GM10847 (cell line): ENCODE results near the gene NOP56.

ENCODE experiments used
- POLR2A ChIP-seq: IDR thresholded peaks from 2 replicates; pipeline ENCODE4 v1.6.1; 2011; ENCODE audit not compliant: insufficient read length; ENCODE audit errors: extremely low read depth

The NOP56 gene

DNA sequence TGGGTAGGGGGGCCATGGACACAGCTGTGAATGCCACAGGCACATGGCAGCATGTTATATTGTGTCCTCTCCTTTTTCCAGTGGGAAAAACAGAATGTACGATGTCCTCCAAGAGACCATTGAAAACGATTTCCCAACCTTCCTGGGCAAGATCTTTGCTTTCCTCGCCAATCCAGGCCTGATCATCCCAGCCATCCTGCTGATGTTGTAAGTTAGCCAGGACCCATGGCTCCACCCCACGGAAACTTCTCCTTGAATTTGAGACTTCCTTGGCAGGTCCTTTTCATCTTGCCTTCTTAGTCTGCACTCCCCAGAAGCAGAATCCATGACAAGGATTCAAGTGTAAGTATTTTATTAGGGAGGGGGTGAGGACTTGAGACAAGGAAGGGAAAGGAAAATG, 28.2 kb upstream of the NOP56 start:
- no peak for TF ChIP-seq POLR2A

DNA sequence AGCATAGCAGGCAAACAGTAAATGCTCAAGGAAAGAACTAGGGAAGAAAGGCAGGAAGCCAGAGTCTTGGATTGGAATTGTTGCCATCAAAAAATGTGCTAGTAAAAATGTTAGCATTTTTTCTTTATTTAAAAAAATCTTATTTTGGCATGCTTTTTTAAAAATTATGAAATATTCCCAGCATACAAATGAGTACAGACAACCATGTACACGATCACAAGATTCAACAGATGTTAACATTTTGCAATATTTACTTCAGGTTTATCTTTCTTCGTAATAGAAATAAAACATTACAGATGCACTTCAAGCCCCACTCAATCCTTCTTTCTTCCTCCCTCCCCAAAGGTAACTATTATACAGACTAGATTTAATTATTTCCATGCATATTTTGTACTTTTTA, 27.4 kb upstream of the NOP56 start:
- TF ChIP-seq POLR2A, result no peak

DNA sequence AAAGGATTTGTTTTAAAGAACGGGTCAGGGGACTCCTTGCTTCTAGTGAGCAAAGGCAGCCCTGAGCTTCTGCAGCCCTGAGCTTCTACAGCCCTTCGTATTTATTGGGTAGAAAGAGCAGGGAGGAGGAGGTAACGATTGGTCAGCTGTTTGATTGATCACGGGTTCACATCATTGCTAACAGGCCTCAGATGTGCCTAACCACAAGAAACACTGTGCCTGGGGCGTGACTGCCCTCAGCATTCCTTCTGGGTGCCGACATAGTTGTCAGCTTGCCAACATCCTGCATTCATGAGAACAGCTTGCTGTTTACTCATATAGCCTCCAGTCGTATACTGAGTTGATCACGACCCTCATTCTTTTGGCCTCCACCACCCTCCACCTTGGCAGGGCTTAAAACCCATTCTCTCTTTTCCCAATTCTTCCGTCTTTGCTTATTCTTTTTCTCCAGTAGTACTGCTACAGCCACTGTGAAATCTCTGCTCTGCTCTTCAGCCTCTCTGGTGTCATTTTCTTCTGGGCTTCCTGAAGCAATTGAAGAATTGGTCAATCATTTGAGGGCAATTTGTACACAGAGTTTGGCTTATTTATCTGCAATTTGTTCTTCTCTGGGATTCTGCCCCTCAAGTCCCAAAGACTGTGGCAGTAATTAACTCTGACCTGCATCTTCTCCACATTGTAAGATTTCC, 25.4 kb upstream of the NOP56 start:
- no peak for TF ChIP-seq POLR2A

DNA sequence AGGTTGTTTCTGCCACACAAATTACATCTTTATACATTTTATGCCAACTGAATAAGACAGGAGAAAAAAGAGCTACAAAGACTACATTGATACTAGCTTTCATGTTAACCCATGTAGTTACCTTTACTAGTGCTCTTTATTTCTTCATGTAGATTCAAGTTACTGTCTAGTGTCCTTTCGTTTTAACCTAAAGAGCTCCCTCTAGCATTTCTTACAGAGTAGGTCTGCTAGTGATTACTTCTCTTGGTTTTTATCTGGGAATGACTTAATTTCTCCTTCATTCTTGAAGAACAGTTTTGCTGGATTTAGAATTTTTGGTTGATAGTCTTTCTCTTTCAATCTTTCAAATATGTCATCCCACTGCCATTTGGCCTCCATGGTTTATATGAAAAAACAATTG, 21.2 kb upstream of the NOP56 start:
- TF ChIP-seq POLR2A, result no peak

DNA sequence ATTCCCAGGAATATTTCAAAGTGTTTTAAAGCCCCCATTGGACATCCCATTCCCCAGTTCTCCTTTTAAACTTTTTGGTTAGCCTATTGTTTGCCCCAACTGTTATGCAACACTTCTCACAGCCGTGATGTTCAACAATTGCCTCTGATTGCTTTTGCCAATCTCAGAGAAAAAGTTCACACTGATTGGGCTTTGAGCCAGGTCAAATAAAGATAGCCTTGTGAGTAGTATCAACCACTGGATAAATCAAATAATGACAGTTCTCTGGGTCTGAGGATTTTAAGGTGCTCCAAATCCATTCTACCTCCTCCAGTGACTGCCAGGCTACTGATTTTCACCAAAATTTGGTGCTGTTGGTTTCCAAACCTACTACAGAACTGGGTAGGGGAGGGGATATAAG, 19.1 kb upstream of the NOP56 start:
- no peak for TF ChIP-seq POLR2A

DNA sequence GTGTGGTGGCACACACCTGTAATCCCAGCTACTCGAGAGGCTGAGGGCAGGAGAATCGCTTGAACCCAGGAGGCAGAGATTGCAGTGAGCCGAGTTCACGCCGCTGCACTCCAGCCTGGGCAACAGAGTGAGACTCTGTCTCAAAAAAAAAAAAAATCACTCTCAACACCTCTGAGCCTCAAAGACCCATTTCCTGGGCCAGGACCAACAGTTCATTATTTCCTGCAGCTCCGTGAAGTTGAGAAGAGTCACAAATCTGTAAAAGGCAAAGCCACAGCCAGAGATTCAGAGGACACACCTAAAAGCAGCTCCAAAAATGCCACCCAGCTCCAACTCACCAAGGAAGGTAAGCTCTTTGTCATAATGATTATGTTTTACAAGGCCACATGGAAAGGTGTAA, 15.2 kb upstream of the NOP56 start:
- no peak for TF ChIP-seq POLR2A

DNA sequence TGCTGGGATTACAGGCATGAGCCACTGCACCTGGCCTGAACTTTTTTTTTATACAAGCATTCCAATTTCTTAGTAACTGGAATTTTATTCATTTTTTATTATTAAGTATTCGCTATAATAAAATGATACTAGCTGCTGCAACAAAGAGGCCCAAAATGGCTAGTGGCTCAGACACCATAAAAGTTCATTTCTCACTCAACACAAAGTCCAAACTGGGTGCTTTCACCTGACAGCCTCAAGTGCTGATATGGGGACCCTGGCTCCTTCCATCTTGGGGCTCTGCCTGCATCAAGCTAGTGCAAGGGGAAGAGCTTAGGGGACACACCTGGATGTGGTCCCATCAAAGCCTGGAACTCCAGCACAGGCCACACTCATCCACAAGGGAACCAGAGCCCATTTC, 12.2 kb upstream of the NOP56 start:
- no peak for TF ChIP-seq POLR2A

DNA sequence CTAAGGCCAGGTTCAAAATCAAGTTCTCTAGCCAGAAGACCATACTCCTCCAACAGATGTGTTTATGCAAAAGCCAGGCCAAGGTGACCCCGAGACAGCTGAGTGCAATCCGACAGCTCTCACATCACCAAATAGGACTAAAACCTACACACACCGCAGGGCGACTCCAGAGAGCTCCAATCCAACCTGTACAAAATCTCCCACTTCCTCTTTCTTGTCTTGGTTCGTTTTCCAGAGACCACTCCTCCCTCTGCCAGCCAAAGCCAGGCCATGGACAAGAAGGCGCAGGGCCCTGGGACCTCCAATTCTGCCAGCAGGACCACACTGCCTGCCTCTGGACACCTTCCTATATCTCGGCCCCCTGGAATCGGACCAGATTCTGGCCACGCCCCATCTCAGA, 11.5 kb upstream of the NOP56 start:
- TF ChIP-seq POLR2A, result no peak

DNA sequence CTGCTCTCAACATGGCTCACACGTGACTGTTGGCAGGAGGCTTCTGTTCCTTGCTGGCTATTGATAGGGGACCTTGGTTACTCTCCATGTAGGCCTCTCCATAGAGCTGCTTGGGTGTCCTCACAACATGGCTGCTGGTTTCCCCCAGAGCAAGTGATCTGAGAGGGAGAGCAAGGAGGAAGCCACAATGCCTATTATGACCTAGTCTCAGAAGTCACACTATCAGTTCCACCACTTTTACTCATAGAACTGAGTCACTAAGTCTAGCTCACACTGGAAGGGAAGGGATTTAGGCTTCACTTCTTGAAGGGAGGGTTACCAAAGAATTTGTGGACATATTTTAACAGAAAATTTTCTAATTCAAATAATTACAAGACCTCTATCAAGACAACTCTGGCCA, 8.7 kb upstream of the NOP56 start:
- no peak for TF ChIP-seq POLR2A

DNA sequence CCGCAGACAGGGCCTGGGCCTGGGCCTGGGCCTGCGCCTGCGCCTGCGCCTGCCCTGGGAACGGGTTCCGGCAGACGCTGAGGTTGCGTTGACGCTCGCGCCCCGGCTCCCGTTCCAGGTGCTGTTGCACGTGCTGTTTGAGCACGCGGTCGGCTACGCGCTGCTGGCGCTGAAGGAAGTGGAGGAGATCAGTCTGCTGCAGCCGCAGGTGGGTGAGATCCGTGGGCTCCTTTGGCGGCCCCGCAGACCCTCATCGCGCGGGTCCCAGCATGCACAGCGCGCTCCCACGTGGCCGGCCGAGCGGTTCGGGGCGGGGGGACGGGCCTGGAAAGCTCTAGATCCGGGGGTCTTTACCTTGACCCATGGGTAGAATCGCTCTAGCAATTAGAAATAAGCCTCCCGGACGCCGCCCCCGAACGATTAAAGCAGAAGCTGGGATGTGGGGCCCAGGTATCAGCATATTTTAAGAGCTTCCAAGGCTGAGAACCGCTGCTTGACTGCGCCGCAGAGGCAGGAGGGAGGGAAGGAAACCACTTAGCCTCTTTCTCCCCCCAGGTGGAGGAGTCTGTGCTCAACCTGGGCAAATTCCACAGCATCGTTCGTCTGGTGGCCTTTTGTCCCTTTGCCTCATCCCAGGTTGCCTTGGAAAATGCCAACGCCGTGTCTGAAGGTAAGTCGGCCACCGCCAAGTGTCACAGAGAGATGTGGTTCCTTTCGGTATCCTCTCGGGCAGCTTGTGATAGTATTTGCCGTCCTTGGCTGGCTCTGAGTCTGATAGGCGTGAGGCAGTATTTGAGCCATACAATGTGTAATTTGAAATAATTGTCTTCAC, 508 bp downstream of the NOP56 start:
- no peak for TF ChIP-seq POLR2A

DNA sequence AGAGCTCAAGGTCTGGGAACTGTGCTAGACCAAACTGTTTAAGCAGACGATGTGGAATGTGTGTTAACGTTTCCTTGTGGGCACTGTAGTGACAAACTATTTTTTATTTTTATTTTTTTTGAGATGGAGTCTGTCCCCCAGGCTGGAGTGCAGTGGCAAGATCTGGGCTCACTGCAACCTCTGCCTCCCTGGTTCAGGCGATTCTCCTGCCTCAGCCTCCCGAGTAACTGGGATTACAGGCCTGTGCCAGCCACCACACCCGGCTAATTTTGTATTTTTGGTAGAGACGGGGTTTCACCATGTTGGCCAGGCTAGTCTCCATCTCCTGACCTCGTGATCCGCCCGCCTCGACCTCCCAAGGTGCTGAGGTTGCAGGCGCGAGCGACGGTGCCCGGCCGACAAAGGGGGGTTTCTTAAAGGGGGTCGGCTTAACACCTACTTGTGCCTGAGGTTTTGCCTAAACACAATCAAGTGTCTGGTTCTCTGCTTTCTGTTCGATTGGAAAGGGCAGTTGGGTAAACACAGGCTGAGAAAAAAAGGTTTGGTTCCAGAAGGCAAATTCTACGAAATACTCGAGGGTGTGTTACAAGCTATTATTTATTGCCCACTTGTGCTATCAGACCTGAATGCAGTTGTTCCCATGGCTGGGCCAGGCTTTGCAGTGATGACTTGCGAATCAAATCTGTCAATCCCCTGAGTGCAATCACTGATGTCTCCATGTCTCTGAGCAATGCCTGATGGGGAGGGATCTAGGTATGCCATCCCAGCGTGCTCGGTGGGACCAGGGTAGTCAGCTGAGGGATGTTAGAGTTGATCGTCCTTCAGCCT, 1.3 kb downstream of the NOP56 start:
- no peak for TF ChIP-seq POLR2A

DNA sequence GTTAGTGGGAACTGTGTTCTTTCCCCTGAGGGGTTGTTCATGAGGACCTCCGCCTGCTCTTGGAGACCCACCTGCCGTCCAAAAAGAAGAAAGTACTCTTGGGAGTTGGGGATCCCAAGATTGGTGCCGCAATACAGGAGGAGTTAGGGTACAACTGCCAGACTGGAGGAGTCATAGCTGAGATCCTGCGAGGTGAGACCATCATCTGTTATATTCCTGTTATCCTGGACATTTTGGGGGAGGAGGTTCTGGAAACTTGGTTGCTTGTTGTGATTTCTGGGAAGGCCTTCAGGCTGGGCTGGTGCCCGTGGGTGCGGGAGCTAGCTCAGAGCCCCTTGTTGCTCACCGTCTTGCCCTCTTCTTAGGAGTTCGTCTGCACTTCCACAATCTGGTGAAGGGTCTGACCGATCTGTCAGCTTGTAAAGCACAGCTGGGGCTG, 2.0 kb downstream of the NOP56 start:
- no peak for TF ChIP-seq POLR2A

DNA sequence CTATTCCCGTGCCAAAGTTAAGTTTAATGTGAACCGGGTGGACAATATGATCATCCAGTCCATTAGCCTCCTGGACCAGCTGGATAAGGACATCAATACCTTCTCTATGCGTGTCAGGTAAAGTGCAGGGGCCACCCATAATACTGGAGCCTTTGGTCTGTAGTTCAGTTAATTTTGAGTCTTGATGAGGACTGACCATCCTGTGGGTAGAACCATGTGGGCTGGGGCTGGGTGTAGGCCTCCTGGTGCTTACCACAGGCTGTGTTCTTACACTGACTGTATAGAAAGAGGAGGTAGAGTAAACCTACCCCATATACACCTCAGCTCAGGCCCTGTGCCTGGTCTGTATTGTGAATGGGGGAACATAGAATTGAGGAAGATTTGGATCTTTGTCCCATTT, 2.4 kb downstream of the NOP56 start:
- no peak for TF ChIP-seq POLR2A

DNA sequence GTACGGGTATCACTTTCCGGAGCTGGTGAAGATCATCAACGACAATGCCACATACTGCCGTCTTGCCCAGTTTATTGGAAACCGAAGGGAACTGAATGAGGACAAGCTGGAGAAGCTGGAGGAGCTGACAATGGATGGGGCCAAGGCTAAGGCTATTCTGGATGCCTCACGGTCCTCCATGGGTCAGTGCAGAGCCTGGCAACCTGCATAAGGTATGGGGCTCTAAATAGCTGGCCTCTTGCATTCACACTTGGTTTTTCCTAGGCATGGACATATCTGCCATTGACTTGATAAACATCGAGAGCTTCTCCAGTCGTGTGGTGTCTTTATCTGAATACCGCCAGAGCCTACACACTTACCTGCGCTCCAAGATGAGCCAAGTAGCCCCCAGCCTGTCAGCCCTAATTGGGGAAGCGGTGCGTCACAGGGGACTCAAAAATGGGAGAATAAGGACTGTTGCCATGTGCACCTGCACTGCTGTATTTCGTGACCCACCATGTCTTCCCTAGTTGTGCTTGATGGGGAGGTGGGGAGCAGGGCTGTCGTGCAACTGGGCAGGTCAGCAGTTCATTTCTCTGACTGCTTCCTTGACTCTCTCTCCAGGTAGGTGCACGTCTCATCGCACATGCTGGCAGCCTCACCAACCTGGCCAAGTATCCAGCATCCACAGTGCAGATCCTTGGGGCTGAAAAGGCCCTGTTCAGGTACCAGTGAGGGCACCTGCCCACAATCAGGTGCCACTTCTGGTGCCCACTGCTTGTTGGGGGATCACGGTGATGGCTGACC, 3.1 kb downstream of the NOP56 start:
- peak; percentile 18 for TF ChIP-seq POLR2A
